ENCODE data around the gene OLFM1. TPM values are rescaled to one million over a fixed set of nuclear protein-coding genes. Genes with fewer than 3 reads are reported as not detected.

The OLFM1 gene
- total and polyA plus RNA-seq, 2 donors (not counting 1 experiment from before 2014, with no cell fraction given) = 0.07 TPM; not detected in 1

- H3K4me3 Mint-ChIP-seq = no peak overlapping the region
Measured at GRCh38 chr9:135065151-135065550, 22.3 kb upstream of the OLFM1 start.

GRCh38 chr9:135065804-135066203, 21.7 kb upstream of the OLFM1 start:
- intact Hi-C loops (cut with micrococcal nuclease) = no loop called here
- Mint-ChIP-seq H3K27me3 (peaks cover 24% of the 10 kb centered on the region), H3K4me1 (no peaks in the 10 kb centered on the region), H3K4me3 (no peak overlapping the region), H3K27ac (no peak overlapping the region), H3K9me3 (ENCODE audit: insufficient read depth) (peaks cover 3% of the 10 kb centered on the region)
- CTCF ChIA-PET = no interaction called here
- ATAC-seq (ENCODE audit: low read depth) = no peak
- no peak overlapping the region for H3K4me2 ChIP-seq (replicated peaks; ENCODE audit: low read depth, low read length, poor library complexity, severe bottlenecking)
- H4K20me1 ChIP-seq (ENCODE audit: control insufficient read depth, insufficient read depth, low read length, poor library complexity, severe bottlenecking) = no peaks in the 10 kb centered on the region
- H3K9me3 ChIP-seq (ENCODE audit: control extremely low read depth in 1 of 3, control insufficient read depth in 2 of 3, insufficient read depth in 1 of 3, low read length in 2 of 3) = peaks cover 0 to 25% (median 0%) of the 10 kb centered on the region in 3 donors
- TF ChIP-seq CTCF (IDR thresholded peaks at IDR 0.05) = no peak
- no peak overlapping the region for H3K9ac ChIP-seq (ENCODE audit: low read length)
- H3K4me1 ChIP-seq (ENCODE audit: control insufficient read depth in 2 of 2, insufficient read depth in 2 of 2, low read length in 2 of 2) = no peaks in the 10 kb centered on the region
- peaks cover 0 to 12% (median 0%) of the 10 kb centered on the region in 4 experiments for H3K27me3 ChIP-seq (replicated peaks in 1 of 4; ENCODE audit: control extremely low read depth in 1 of 4, control insufficient read depth in 3 of 4, insufficient read depth in 4 of 4, low read length in 3 of 4)
- no peak overlapping the region for H3K27ac ChIP-seq (ENCODE audit: low read length in 2 of 2)
- POLR2A ChIA-PET = no interaction called here
- H3K79me2 ChIP-seq (ENCODE audit: control insufficient read depth, insufficient read depth, low read length) = no peaks in the 10 kb centered on the region
- no peak overlapping the region for H2AFZ ChIP-seq (ENCODE audit: insufficient read depth, low read depth, low read length, poor library complexity, severe bottlenecking)
- no peak overlapping the region for H3K4me3 ChIP-seq (ENCODE audit: control extremely low read depth in 1 of 5, extremely low read depth in 1 of 5, insufficient read depth in 1 of 5, low read depth in 2 of 5, low read length in 4 of 5)
- H3K36me3 ChIP-seq (replicated peaks in 1 of 2; ENCODE audit: control extremely low read depth in 1 of 2, control insufficient read depth in 1 of 2, extremely low read depth in 1 of 2, insufficient read depth in 2 of 2, low read length in 1 of 2) = no peaks in the 10 kb centered on the region
- DNase-seq = no peak
- WGBS (ENCODE audit: insufficient coverage) = 72% methylated on average over 4 of the region's 4 CpGs

More at GRCh38 chr9:135065151-135065550, 22.3 kb upstream of the OLFM1 start:
- Histone ChIP-seq H3K27me3 (replicated peaks in 1 of 4; ENCODE audit: control extremely low read depth in 1 of 4, control insufficient read depth in 3 of 4, insufficient read depth in 4 of 4, low read length in 3 of 4) (peaks cover 0 to 10% (median 0%) of the 10 kb centered on the region in 4 experiments), H3K4me1 (ENCODE audit: control insufficient read depth in 2 of 2, insufficient read depth in 2 of 2, low read length in 2 of 2) (no peaks in the 10 kb centered on the region), H3K9ac (ENCODE audit: low read length) (no peak overlapping the region), H3K27ac (ENCODE audit: low read length in 2 of 2) (no peak overlapping the region), H3K79me2 (ENCODE audit: control insufficient read depth, insufficient read depth, low read length) (no peaks in the 10 kb centered on the region), H3K4me3 (ENCODE audit: control extremely low read depth in 1 of 5, extremely low read depth in 1 of 5, insufficient read depth in 1 of 5, low read depth in 2 of 5, low read length in 4 of 5) (no peak overlapping the region), H3K4me2 (replicated peaks; ENCODE audit: low read depth, low read length, poor library complexity, severe bottlenecking) (no peak overlapping the region), H4K20me1 (ENCODE audit: control insufficient read depth, insufficient read depth, low read length, poor library complexity, severe bottlenecking) (no peaks in the 10 kb centered on the region), H3K36me3 (replicated peaks in 1 of 2; ENCODE audit: control extremely low read depth in 1 of 2, control insufficient read depth in 1 of 2, extremely low read depth in 1 of 2, insufficient read depth in 2 of 2, low read length in 1 of 2) (no peaks in the 10 kb centered on the region), H3K9me3 (ENCODE audit: control extremely low read depth in 1 of 3, control insufficient read depth in 2 of 3, insufficient read depth in 1 of 3, low read length in 2 of 3) (peaks cover 0 to 25% (median 0%) of the 10 kb centered on the region in 3 donors), H2AFZ (ENCODE audit: insufficient read depth, low read depth, low read length, poor library complexity, severe bottlenecking) (no peak overlapping the region)
- no peak for TF ChIP-seq EZH2 (IDR thresholded peaks at IDR 0.05; ENCODE audit: borderline replicate concordance, insufficient read depth, low read depth, low read length, poor library complexity, severe bottlenecking)
- TF ChIP-seq CTCF (IDR thresholded peaks at IDR 0.05) = no peak
- intact Hi-C loops (cut with micrococcal nuclease) = no loop called here
- POLR2A ChIA-PET = no interaction called here
- ATAC-seq (ENCODE audit: low read depth) = no peak
- WGBS (ENCODE audit: insufficient coverage) = 84% methylated on average over 4 of the region's 4 CpGs
- Mint-ChIP-seq H3K4me1 (no peaks in the 10 kb centered on the region), H3K27me3 (peaks cover 24% of the 10 kb centered on the region), H3K9me3 (ENCODE audit: insufficient read depth) (peaks cover 3% of the 10 kb centered on the region), H3K27ac (no peak overlapping the region)
- no peak for DNase-seq
- CTCF ChIA-PET = no interaction called here
